HTR-8/SVneo (cell line): Measurements from ENCODE around the gene TEFM.
"Not testable (repeated sequence)": the region's sequence is repeated elsewhere in the genome, so short reads cannot be mapped to it uniquely, and the experiment has no call there.

Experiments
- DNase-seq: peaks from one replicate; pipeline ENCODE4 v3.0.0; 2011; ENCODE audit warnings: low spot score, mixed read lengths; ENCODE audit not compliant: insufficient read length
- FAIRE-seq: peaks from 2 replicates; lab custom pipeline; 2011; peaks lifted over from hg19 to GRCh38; lab: Jason Lieb, UNC

TEFM gene

DNA sequence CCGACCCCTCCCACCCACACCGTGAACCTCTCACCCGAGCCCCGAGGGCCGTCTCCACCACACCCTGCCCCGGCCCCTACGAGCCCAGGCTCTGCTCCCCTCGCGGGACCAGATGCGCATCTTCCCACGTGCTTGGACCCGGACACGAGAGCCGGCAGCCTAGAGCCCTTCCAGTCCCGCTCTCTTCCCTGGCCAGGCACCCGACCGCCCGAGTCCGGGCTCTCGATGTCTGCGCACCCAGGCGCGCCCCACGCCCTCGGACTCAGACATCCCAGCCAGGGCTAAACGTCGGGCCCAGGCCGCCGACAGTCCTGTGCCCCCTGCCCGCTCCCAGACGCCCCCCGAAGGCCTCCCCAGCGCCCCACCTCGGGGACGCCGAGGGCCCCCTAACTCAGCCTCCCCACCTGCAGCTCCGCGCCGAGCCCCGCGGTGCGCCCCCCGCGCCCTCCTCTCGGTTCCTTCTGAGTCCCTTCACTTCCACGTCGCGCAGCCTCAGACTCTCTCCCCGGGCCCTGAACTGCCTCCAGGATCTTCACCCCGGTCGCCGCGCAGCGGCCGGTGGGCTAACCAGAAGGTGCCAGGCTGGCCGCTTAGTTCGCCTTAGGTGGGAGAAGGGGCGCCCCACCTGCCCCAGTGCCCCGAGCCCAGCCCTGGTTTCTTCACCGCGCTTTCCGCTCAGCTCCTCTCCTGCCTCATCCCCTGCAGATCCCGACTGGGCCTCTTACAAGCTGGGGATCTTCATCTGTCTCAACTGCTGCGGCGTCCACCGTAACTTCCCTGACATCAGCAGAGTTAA is 16.4 kb upstream of the TEFM start:
- peak; percentile 26 for DNase-seq
- no peak for FAIRE-seq

DNA sequence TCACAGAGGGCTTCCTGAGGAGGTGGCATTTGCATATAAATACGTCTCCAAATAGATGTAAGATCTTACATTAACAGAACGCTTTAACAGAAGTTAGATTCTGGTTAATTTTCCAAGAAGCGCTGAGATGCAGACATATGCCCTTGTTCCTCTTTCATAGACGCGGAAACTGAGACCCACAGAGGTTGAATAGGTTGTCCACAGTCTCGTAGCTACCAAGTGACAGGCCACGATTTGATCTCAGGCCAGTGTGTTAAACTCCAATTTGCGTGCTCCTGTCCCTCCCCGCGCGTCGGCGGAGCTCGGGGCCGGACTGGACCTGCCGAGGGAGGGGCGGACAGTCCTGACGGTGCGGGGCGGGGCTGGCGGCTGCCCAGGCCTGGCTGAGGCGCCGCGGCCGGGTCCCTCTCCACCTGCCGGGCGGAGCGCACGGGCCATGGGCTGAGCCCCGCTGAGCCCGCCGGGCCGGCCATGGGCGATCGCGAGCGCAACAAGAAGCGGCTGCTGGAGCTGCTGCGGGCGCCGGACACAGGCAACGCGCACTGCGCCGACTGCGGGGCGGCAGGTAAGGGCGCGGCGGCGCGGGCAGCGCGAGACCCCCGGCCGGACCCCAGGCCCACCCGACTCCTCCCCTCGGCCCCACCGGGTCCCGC is 15.6 kb upstream of the TEFM start, which contains the start of gene ADAP2:
TSS of gene ADAP2 (plus strand) at position 402 of the 653 bp plus-strand sequence. CDS start at position 472, 70 bp downstream.
- peak; percentile 88 for FAIRE-seq

DNA sequence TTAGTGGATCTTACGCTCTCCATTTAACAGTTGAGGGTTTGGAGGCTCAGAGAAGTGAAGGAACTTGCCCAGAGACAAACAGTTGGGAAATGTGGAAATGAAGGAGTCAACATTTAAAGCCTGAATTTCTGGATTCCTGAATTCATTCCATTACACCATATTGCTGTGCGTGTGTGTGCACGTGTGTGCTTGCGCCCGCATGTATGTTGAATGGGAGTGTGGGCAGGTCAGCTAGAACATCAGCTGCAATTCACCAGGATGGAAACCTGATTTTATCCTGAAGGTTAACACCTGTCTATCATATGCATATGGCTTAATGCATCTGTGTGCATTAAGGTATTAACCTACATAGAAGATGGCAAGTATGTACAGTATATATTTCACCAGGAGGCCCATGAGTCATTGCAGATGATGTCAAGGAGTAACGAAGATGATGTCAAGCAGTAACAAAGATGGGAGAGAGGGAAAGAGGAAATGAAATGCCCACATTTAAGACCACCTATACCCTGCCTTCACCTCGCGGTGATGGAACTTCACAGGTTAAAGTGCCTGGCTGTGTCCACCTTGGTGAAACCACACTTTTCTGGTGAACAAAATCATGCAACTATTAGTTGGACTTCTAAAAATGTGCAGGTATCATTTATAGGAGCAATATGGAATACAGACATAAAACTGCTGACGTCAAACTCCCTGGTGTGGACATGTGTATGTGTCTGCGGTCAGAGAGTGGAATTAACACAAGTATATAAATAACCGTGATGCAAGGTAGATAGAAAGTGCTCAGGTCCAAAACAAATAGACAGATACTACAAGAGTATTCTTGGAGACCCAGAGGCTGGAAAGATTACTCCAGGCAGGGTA is 14.9 kb upstream of the TEFM start:
- DNase-seq, result no peak
- no peak for FAIRE-seq

More for the DNA sequence above, 15.6 kb upstream of the TEFM start, which contains the start of gene ADAP2:
- peak; percentile 66 for DNase-seq

DNA sequence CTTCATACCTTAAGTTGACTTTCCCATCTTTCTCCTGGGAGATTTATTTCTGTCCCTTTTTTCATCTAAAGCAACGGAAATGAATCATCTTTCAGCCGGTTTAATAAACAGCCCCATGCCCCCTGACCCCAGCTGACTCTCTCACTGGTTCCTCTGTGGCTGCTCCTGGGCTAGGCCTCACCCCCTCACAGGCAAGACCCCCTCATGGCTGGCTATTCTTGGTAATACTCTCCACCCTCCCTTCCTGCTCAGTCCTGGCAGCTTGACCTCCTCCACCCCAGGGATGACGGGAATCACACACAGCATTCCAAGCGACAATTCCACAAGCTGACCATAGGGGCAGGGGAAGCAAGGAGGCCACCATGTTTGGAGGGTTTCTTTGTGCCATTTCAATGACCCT is 14.2 kb upstream of the TEFM start:
- DNase-seq (peak; percentile 57), FAIRE-seq (peak; percentile 85)

DNA sequence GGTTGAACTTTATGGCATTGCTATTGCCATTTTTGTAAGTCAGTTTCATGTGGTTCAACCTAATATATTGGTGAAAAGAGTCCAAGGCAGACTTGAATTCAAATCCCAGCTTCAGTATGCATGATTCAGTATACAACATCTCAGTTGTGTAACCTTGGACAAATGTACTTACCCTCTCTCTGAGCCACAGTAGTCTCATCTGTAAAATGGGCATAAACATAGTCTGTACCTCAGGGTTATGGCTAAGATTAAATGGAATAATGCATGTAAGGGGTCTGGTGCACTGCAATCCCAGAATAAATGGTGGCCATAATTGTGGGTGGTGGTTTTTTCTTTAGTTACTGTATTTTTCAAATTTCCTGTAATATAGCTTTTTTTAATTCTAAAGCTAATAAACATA is 11.0 kb upstream of the TEFM start:
- FAIRE-seq, result no peak
- no peak for DNase-seq

DNA sequence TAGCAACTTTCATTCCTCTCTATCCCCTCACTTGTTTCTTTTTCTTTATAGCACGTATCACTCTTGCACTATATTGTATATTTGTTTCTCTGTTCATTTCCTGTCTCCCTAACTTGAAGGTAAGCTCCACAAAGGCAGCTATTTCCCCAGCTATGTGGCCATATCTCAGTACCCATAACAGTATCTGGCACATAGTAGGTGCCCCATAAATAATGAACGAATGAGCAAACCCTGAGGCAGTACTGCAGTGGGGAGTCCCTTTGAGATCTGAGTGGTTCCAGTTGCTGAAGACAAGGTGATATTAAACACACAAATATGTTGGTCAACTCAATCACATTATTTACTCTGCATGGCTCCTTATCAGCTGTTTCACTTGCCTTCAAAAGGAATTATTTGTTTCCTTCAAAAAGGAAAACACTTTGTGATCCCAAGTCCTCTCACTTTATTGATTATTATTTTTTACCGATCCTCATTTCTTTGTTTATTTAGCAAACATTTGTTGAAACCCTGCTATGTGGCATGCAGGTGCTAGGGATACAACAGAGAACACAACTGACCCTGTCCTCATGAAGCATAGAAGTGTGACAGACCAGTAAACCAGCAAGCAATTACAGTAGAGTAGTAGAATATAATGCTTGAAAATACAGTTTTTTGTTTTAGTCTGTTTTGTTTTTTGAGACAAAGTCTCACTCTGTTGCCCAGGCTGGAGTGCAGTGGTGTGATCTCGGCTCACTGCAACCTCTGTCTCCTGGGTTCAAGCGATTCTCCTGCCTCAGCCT is 10.0 kb upstream of the TEFM start:
- FAIRE-seq, result no peak

DNA sequence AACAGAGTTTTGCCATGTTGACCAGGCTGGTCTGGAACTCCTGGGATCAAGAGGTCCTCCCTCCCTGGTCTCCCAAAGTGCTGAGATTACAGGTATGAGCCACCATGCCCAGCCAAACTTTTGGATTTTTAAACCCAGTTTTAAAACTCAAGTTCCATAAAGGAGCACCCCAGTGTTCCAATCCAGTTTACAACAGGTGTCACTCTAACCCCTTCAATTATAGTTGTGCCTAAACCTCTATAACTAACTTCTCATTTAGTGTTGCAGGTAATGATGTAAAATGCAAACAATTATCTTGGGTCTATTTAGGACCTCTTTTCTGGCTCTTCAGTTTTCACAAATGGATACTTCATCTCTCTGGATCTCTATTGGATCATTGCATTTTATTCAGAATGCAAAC is 7.9 kb upstream of the TEFM start:
- no peak for FAIRE-seq
- no peak for DNase-seq

More for the DNA sequence above, 10.0 kb upstream of the TEFM start:
- DNase-seq, result no peak

DNA sequence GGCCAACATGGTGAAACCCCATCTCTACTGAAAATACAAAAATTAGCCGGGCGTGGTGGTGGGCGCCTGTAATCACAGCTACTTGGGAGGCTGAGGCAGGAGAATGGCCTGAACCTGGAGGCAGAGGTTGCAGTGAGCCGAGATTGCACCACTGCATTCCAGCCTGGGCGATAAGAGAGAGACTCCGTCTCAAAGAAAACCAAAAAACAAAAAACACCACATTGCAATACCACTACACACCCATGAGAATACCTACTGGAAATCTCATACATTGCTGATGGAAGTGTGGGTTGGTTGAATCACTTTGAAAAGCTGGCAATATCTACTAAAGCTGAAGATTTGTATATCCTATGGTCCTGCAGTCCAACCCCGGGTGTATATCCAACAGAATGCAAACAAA is 4.1 kb upstream of the TEFM start:
- FAIRE-seq, DNase-seq: not testable (repeated sequence)

DNA sequence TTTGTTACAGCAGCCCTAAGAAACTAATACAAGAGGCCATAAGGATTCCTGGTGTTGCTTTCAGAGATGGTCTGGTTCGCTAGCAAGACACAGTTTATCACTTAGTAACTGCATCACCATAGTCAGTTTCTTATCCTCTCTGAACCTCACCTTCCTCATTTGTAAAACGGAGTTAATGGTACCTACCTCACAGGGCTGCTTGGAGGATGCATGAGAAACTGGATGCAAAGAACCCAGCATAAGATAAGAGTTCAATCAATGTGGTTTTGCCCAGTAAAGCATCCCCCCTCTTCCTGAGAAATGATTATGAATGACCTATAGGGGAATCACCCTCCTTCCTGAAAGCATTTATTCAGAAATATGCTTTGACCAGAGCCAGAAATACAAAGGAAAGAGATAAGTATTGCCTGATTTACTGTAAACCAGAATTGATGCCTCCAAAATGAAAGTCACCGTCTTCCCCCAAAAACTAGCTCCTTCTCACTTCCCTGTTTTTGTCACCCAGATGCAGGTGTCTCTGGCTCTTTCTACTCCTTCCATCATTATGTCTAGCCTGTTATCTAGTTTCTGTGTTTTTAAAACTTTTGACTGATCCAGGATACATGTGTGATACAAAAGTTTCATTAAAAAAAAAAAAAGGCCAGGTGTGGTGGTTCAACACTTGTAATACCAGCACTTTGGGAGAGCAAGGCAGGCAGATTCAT is 2.8 kb upstream of the TEFM start:
- no peak for FAIRE-seq
- DNase-seq, result no peak

DNA sequence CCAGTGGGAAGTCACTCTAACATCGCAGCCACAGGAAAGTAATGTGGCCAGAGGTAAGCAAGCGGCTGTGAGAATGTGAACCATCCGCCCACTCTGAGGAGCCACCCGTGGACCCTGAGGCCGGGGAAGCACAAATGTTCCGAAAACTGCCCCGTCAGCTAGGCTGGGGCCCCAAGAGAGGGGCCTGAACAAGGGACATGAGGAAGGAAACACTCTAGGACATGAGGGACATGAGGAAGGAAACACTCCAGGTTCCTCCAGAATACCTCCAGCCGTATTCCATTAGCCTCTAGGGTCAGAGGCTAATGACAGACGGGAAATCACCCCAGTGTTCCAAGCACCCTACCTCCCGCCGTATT is 317 bp downstream of the TEFM start:
- no peak for FAIRE-seq
- DNase-seq, result no peak

DNA sequence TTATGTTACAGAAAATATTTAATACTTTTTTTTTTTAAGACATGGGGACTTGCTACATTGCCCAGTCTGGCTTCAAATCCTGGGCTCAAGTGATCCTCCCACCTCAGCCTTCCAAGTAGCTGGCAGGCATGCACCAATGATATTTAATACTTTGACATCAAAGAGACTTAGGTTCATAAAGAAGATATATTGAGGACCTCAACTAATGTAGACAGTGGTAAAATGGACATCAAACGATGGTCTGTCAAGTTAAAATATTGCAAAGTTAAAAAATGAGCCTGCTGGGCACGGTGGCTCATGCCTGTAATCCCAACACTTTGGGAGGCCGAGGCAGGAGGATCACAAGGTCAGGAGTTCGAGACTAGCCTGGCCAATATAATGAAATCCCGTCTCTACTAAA is 8.7 kb downstream of the TEFM start:
- FAIRE-seq (no peak), DNase-seq (no peak)

DNA sequence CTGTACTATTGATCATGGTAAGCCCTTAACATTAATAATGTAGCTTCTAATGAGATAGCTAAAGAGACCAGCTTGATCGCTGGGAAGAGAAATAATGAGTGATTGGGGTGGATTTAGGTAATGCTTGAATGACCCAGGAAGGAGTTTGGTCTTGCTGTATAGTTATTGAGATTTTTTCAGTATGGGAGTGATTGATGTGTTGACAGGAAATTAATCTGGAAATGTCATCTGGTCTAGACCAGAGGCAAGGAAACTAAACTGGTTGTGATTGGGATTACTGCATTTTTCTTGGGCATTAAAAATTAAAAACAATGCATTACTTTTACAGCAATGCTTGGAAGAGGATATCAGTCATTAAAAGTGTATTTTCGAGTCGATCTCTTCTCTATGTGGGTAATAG is 11.8 kb downstream of the TEFM start:
- no peak for FAIRE-seq
- DNase-seq, result no peak

DNA sequence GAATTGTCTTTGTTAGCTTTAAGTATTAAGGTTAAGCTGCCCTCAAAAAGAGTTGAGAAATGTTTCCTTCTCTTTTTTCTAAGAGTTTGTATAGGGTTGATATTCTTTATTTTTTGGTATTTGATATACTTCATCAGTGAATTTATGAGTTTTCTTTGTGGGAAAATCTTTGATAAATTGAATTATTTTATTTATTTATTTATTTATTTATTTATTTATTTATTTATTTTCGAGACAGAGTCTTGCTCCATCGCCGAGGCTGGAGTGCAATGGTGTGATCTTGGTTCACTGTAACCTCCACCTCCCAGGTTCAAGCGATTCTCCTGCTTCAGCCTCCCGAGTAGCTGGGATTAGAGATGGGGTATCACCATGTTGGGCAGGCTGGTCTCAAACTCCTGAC is 19.9 kb downstream of the TEFM start:
- FAIRE-seq, result no peak
- no peak for DNase-seq

DNA sequence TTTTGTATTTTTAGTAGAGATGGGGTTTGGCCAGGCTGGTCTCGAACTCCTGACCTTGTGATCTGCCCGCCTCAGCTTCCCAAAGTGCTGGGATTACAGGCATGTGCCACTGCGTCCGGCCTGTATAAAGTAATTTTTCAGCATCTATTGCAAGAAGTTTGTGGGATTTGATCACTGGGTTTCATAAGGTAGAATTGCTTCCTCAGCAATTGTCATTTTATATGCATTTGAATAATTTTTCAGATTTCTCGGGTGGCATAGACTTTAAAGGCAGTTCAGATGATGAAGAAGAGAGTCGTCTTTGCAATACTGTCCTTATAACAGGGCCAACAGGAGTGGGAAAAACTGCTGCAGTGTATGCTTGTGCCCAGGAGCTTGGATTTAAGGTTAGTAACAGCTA is 37.0 kb downstream of the TEFM start:
- no peak for FAIRE-seq
- no peak for DNase-seq

DNA sequence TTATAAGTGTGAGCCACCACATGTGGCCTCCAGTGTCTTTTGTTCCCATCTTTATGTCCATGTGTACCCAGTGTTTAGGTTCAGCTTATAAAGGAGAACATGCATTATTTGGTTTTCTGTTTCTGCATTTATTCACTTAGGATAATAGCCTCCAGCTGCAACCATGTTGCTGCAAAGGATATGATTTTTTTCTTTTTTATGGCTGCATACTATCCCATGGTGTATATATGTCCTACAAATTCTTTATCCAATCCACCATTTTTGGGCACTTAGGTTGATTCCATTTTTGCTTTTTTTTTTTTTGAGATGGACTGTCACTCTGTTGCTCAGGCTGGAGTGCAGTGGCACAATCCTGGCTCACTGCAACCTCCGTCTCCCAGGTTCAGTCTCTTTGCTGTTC is 41.4 kb downstream of the TEFM start:
- no peak for DNase-seq
- FAIRE-seq, result no peak

DNA sequence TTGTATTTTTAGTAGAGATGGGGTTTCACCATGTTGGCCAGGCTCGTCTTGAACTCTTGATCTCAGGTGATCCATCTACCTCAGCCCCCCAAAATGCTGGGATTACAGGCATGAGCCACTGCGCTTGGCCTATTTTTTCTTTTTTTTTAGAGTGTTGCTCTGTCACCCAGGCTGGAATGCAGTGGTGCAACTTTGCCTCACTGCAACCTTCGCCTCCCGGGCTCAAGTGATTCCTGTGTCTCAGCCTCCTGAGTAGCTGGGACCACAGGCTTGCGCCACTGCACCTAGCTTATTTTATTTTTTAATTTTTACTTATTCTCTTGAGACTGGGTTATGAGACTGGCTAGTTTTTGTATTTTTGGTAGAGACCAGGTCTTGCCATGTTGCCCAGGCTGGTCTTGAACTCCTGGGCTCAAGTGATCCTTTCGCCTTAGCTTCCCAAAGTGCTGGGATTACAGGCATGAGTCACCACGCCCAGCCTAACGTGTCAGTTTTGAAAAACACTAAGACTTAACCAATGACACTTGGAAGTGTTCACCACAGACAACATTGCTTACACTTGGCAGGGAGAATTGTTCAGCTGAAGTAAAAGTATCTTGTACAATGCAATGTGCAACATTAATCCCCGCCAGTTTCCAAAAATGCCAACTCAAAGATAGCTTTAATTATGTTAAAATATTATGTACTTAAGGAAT is 47.3 kb downstream of the TEFM start:
- no peak for FAIRE-seq
- DNase-seq, result no peak

DNA sequence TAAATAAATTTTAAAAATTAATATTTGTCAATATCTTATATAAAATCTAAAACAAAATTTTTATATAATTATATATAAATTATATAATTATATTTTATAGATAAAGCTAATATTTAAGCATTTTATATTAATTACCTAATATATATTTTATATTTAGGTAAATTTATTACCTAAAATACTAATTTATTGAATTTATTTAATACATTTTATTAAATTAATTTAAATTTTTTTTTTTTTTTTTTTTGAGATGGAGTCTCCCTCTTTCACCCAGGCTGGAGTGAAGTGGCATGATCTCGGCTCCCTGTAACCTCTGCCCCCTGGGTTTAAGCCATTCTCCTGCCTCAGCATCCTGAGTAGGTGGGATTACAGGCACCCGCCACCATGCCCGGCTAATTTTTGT is 51.9 kb downstream of the TEFM start:
- DNase-seq (no peak), FAIRE-seq (no peak)
